ENCODE measurements around the gene CD44. TPM values are rescaled to one million over a fixed set of nuclear protein-coding genes. Genes with fewer than 3 reads are reported as not detected.

CD44 gene
- total RNA-seq, 5 donors from 2014 or later (not counting 1 experiment from before 2014, with no cell fraction given) = 732 to 1,108 (median 781) TPM

- Histone ChIP-seq H3K4me1 (ENCODE audit: control insufficient read depth in 1 of 2, extremely low read depth in 1 of 2, insufficient read depth in 2 of 2, low read length in 2 of 2) (peaks cover 9% of the 10 kb centered on the region in 2 experiments), H3K4me3 (ENCODE audit: control insufficient read depth in 1 of 2, extremely low read depth in 1 of 2, low read length in 1 of 2) (no peak overlapping the region), H3K27me3 (replicated peaks in 1 of 2; ENCODE audit: control insufficient read depth in 2 of 2, extremely low read depth in 1 of 2, insufficient read depth in 2 of 2, low read length in 1 of 2) (no peaks in the 10 kb centered on the region), H3K27ac (ENCODE audit: low read length) (no peak overlapping the region), H3K9me3 (no peaks in the 10 kb centered on the region), H3K36me3 (ENCODE audit: control insufficient read depth in 2 of 2, extremely low read depth in 1 of 2, insufficient read depth in 1 of 2, low read length in 1 of 2) (peaks cover 5 to 58% of the 10 kb centered on the region in 2 donors)
- ChIA-PET CTCF (no interaction called here), POLR2A (interaction anchor here in 1 of 2 donors (0.6 to 1.6 kb wide), 2 partner anchors 16 to 74 kb away, joined by 4 to 5 read pairs; no protein-coding TSS in a partner anchor)
- ATAC-seq (replicated peaks in 1 of 4) (no peak), DNase-seq (no peak)
- Mint-ChIP-seq H3K9me3 (peaks cover 15 to 36% (median 27%) of the 10 kb centered on the region in 3 donors), H3K27ac (peak overlapping the region; percentile 13 to 56), H3K36me3 (peaks cover 75% of the 10 kb centered on the region), H3K4me3 (no peak overlapping the region), H3K4me1 (peaks cover 36 to 52% (median 47%) of the 10 kb centered on the region in 3 donors), H3K27me3 (no peaks in the 10 kb centered on the region)
- WGBS (ENCODE audit: insufficient coverage) = no CpG with 5 or more reads among the region's 5 CpGs
Measured at GRCh38 chr11:35231076-35231860, 92.3 kb downstream of the CD44 start.

GRCh38 chr11:35232891-35233330, 93.9 kb downstream of the CD44 start:
- Mint-ChIP-seq H3K36me3 (peaks cover 61% of the 10 kb centered on the region), H3K4me3 (no peak overlapping the region), H3K27ac (peak overlapping the region in 1 of 2 donors; percentile 4), H3K4me1 (peaks cover 50 to 61% (median 57%) of the 10 kb centered on the region in 3 donors), H3K27me3 (no peaks in the 10 kb centered on the region), H3K9me3 (peaks cover 15 to 36% (median 27%) of the 10 kb centered on the region in 3 donors)
- no peak overlapping the region for H3K4me3 ChIP-seq (ENCODE audit: control insufficient read depth in 1 of 2, extremely low read depth in 1 of 2, low read length in 1 of 2)
- H3K36me3 ChIP-seq (ENCODE audit: control insufficient read depth in 2 of 2, extremely low read depth in 1 of 2, insufficient read depth in 1 of 2, low read length in 1 of 2) = peaks cover 5 to 42% of the 10 kb centered on the region in 2 donors
- POLR2A ChIA-PET = interaction anchor here (0.5 to 2.3 kb wide), 4 partner anchors 14 to 236 kb away, joined by 3 to 12 read pairs (median 4); no protein-coding TSS in a partner anchor
- WGBS (ENCODE audit: insufficient coverage) = 100% methylated on average over 2 of the region's 4 CpGs
- no peaks in the 10 kb centered on the region for H3K27me3 ChIP-seq (replicated peaks in 1 of 2; ENCODE audit: control insufficient read depth in 2 of 2, extremely low read depth in 1 of 2, insufficient read depth in 2 of 2, low read length in 1 of 2)
- H3K9me3 ChIP-seq = no peaks in the 10 kb centered on the region
- CTCF ChIA-PET = interaction anchor here in 1 of 2 donors (1.4 kb wide), 1 partner anchor 232 kb away, joined by 3 read pairs; no protein-coding TSS in a partner anchor
- no peak overlapping the region for H3K27ac ChIP-seq (ENCODE audit: low read length)
- peaks cover 15 to 20% of the 10 kb centered on the region in 2 experiments for H3K4me1 ChIP-seq (ENCODE audit: control insufficient read depth in 1 of 2, extremely low read depth in 1 of 2, insufficient read depth in 2 of 2, low read length in 2 of 2)
- DNase-seq (no peak), ATAC-seq (replicated peaks in 1 of 4) (no peak)

- Mint-ChIP-seq H3K9me3 (peaks cover 15 to 36% (median 27%) of the 10 kb centered on the region in 3 donors), H3K4me1 (peaks cover 56 to 67% (median 64%) of the 10 kb centered on the region in 3 donors), H3K27me3 (no peaks in the 10 kb centered on the region), H3K27ac (peak overlapping the region; percentile 66 to 67), H3K36me3 (peaks cover 56% of the 10 kb centered on the region), H3K4me3 (no peak overlapping the region)
- H3K9me3 ChIP-seq = no peaks in the 10 kb centered on the region
- WGBS (ENCODE audit: insufficient coverage) = no CpG with 5 or more reads among the region's 1 CpG
- peaks cover 15 to 26% of the 10 kb centered on the region in 2 experiments for H3K4me1 ChIP-seq (ENCODE audit: control insufficient read depth in 1 of 2, extremely low read depth in 1 of 2, insufficient read depth in 2 of 2, low read length in 2 of 2)
- H3K36me3 ChIP-seq (ENCODE audit: control insufficient read depth in 2 of 2, extremely low read depth in 1 of 2, insufficient read depth in 1 of 2, low read length in 1 of 2) = peaks cover 5 to 38% of the 10 kb centered on the region in 2 donors
- ChIA-PET CTCF (interaction anchor here (0.5 to 1.4 kb wide), 3 partner anchors 72 to 308 kb away, joined by 3 to 4 read pairs (median 3); no protein-coding TSS in a partner anchor), POLR2A (interaction anchor here (0.6 to 2.3 kb wide), 3 partner anchors 13 to 236 kb away, joined by 3 to 12 read pairs (median 3); no protein-coding TSS in a partner anchor)
- ATAC-seq (replicated peaks in 1 of 4) (no peak), DNase-seq (no peak)
- H3K27ac ChIP-seq (ENCODE audit: low read length) = no peak overlapping the region
- H3K27me3 ChIP-seq (replicated peaks in 1 of 2; ENCODE audit: control insufficient read depth in 2 of 2, extremely low read depth in 1 of 2, insufficient read depth in 2 of 2, low read length in 1 of 2) = no peaks in the 10 kb centered on the region
- H3K4me3 ChIP-seq (ENCODE audit: control insufficient read depth in 1 of 2, extremely low read depth in 1 of 2, low read length in 1 of 2) = no peak overlapping the region
Measured at GRCh38 chr11:35233518-35233917, 94.5 kb downstream of the CD44 start.

GRCh38 chr11:35234460-35235156, 95.6 kb downstream of the CD44 start:
- H3K36me3 ChIP-seq (ENCODE audit: control insufficient read depth in 2 of 2, extremely low read depth in 1 of 2, insufficient read depth in 1 of 2, low read length in 1 of 2) = peaks cover 5 to 27% of the 10 kb centered on the region in 2 donors
- Mint-ChIP-seq H3K36me3 (peaks cover 45% of the 10 kb centered on the region), H3K4me3 (peak overlapping the region in 1 of 3 donors; percentile 53), H3K27ac (peak overlapping the region; percentile 67 to 74), H3K27me3 (no peaks in the 10 kb centered on the region), H3K4me1 (peaks cover 59 to 69% (median 65%) of the 10 kb centered on the region in 3 donors), H3K9me3 (peaks cover 15 to 31% (median 27%) of the 10 kb centered on the region in 3 donors)
- H3K4me1 ChIP-seq (ENCODE audit: control insufficient read depth in 1 of 2, extremely low read depth in 1 of 2, insufficient read depth in 2 of 2, low read length in 2 of 2) = peaks cover 15 to 26% of the 10 kb centered on the region in 2 experiments
- ATAC-seq (replicated peaks in 1 of 4) = no peak
- WGBS (ENCODE audit: insufficient coverage) = 83% methylated on average over 1 of the region's 3 CpGs
- H3K4me3 ChIP-seq (ENCODE audit: control insufficient read depth in 1 of 2, extremely low read depth in 1 of 2, low read length in 1 of 2) = no peak overlapping the region
- ChIA-PET CTCF (interaction anchor here in 1 of 2 donors (1.4 to 2.3 kb wide), 2 partner anchors 70 to 234 kb away, joined by 3 to 13 read pairs; no protein-coding TSS in a partner anchor), POLR2A (interaction anchor here in 1 of 2 donors (0.7 to 3.0 kb wide), 3 partner anchors 11 to 52 kb away, joined by 3 to 42 read pairs (median 12); no protein-coding TSS in a partner anchor)
- H3K27me3 ChIP-seq (replicated peaks in 1 of 2; ENCODE audit: control insufficient read depth in 2 of 2, extremely low read depth in 1 of 2, insufficient read depth in 2 of 2, low read length in 1 of 2) = no peaks in the 10 kb centered on the region
- DNase-seq = no peak
- H3K9me3 ChIP-seq = no peaks in the 10 kb centered on the region
- peak overlapping the region; percentile 11 for H3K27ac ChIP-seq (ENCODE audit: low read length)

GRCh38 chr11:35235157-35235468, 96.1 kb downstream of the CD44 start:
- POLR2A ChIA-PET = interaction anchor here (0.9 to 3.0 kb wide), 2 partner anchors 11 to 12 kb away, joined by 3 to 42 read pairs; no protein-coding TSS in a partner anchor
- Histone ChIP-seq H3K9me3 (no peaks in the 10 kb centered on the region), H3K4me1 (ENCODE audit: control insufficient read depth in 1 of 2, extremely low read depth in 1 of 2, insufficient read depth in 2 of 2, low read length in 2 of 2) (peaks cover 15 to 26% of the 10 kb centered on the region in 2 experiments), H3K27me3 (replicated peaks in 1 of 2; ENCODE audit: control insufficient read depth in 2 of 2, extremely low read depth in 1 of 2, insufficient read depth in 2 of 2, low read length in 1 of 2) (no peaks in the 10 kb centered on the region), H3K4me3 (ENCODE audit: control insufficient read depth in 1 of 2, extremely low read depth in 1 of 2, low read length in 1 of 2) (no peak overlapping the region), H3K36me3 (ENCODE audit: control insufficient read depth in 2 of 2, extremely low read depth in 1 of 2, insufficient read depth in 1 of 2, low read length in 1 of 2) (peaks cover 0 to 22% of the 10 kb centered on the region in 2 donors), H3K27ac (ENCODE audit: low read length) (peak overlapping the region; percentile 30)
- H3K27ac Mint-ChIP-seq = peak overlapping the region; percentile 56 to 74
- H3K4me3 Mint-ChIP-seq = peak overlapping the region in 1 of 3 donors; percentile 53
- ATAC-seq (replicated peaks in 1 of 4) (no peak), DNase-seq (no peak)
- CTCF ChIA-PET = interaction anchor here in 1 of 2 donors (2.3 to 2.8 kb wide), 2 partner anchors 11 to 70 kb away, joined by 13 to 40 read pairs; no protein-coding TSS in a partner anchor
- no CpG with 5 or more reads among the region's 2 CpGs for WGBS (ENCODE audit: insufficient coverage)
- peaks cover 12 to 31% (median 27%) of the 10 kb centered on the region in 3 donors for H3K9me3 Mint-ChIP-seq
- H3K4me1 Mint-ChIP-seq = peaks cover 59 to 72% (median 65%) of the 10 kb centered on the region in 3 donors
- H3K36me3 Mint-ChIP-seq = peaks cover 40% of the 10 kb centered on the region
- H3K27me3 Mint-ChIP-seq = no peaks in the 10 kb centered on the region

Data from T-cell (primary cell).